ENCODE data around the gene TRIM68.

TRIM68 gene

DNA sequence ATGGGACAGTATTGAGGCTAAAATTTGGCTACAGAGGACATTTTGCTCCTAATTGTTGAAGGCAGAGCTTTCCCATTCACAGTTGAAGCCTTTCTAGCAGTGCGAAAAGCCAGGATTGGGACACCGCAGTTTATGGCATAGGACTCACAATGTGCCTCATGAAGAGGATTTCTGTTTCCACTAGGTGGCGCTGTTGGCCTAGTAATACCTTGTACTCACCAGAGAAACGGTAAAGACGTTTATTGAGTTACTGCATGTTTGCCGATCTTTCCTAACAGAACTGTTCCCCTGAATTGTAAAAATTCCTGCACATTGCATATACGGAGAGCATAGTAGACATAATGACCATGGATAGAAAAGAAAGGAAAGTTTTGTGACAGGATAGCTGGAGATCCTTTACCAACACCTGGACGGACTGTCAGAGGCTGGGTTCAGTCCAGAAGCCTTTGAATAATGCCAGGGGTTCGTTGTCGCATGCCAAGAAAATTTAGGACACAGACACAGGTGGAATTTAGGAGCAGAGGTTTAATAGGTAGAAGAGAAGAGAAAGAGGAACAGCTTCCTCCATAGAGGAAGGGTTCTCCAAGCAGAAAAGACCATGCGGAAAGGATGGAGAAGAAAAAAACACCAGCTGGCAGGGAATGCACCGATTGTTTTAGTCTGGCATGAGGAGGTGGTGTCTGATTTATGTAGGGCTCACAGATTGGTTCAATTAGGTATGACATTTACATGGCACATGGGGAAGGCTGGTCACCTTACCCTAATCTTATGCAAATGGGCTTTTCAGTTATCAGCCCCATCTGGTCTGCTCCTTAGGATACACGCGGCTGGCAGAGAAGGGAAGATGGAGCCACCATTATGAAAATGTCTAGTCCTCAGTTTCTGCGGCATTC lies 18.4 kb upstream of the TRIM68 start:
- DNase-seq (peak; percentile 32 to 42 (median 41)), ATAC-seq (replicated peaks) (no peak)
- Mint-ChIP-seq H3K27me3 (peaks cover 49 to 51% of the 10 kb centered on the region in 2 donors), H3K36me3 (ENCODE audit: insufficient read depth) (peaks cover 2% of the 10 kb centered on the region), H3K27ac (no peak overlapping the region), H3K4me3 (no peak overlapping the region), H3K9me3 (peaks cover 5 to 10% of the 10 kb centered on the region in 2 donors), H3K4me1 (ENCODE audit: low read depth in 2 of 2) (no peaks in the 10 kb centered on the region)

DNA sequence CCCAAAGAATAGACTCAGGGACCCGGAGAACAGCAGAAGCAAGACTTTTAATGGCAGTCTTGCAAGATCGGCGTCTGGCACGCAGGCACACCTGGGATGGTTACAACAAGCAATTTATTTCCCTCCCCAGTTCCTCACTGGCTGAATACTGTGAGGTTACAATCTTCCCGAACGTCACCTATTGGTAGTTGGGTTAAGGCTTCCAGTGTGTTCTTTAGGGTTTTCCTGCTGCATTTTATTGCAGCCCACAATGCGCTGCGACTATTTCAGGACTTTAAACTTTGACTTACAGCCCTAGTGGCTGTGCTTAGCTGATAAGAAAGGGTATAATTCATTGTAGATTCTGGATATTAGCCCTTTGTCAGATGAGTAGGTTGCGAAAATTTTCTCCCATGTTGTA lies 11.5 kb upstream of the TRIM68 start:
- no peak overlapping the region for H3K4me3 Mint-ChIP-seq
- no peak for ATAC-seq (replicated peaks)

GRCh38 chr11:4615856-4616444 lies 7.9 kb upstream of the TRIM68 start:
- no peak overlapping the region for H3K27ac Mint-ChIP-seq
- DNase-seq (no peak), ATAC-seq (replicated peaks) (no peak)
- no peaks in the 10 kb centered on the region for H3K36me3 Mint-ChIP-seq (ENCODE audit: insufficient read depth)
- peaks cover 20 to 32% of the 10 kb centered on the region in 2 donors for H3K27me3 Mint-ChIP-seq
- no peaks in the 10 kb centered on the region for H3K9me3 Mint-ChIP-seq
- no peak overlapping the region for H3K4me3 Mint-ChIP-seq
- no peaks in the 10 kb centered on the region for H3K4me1 Mint-ChIP-seq (ENCODE audit: low read depth in 2 of 2)

More for the DNA sequence above, 11.5 kb upstream of the TRIM68 start:
- H3K36me3 Mint-ChIP-seq (ENCODE audit: insufficient read depth) = no peaks in the 10 kb centered on the region
- H3K27ac Mint-ChIP-seq = no peak overlapping the region
- DNase-seq = no peak
- no peaks in the 10 kb centered on the region for H3K9me3 Mint-ChIP-seq
- peaks cover 20 to 32% of the 10 kb centered on the region in 2 donors for H3K27me3 Mint-ChIP-seq
- H3K4me1 Mint-ChIP-seq (ENCODE audit: low read depth in 2 of 2) = no peaks in the 10 kb centered on the region

GRCh38 chr11:4611986-4612385 lies 4.0 kb upstream of the TRIM68 start:
- H3K27me3 Mint-ChIP-seq = peaks cover 6 to 18% of the 10 kb centered on the region in 2 donors
- H3K36me3 Mint-ChIP-seq (ENCODE audit: insufficient read depth) = peaks cover 17% of the 10 kb centered on the region
- ATAC-seq (replicated peaks) = no peak

GRCh38 chr11:4610258-4610935 lies 2.4 kb upstream of the TRIM68 start:
- no peaks in the 10 kb centered on the region for H3K9me3 Mint-ChIP-seq
- H3K27me3 Mint-ChIP-seq = peaks cover 0 to 4% of the 10 kb centered on the region in 2 donors
- peak in 2 of 3 experiments; percentile 8 to 22 for DNase-seq
- peaks cover 17% of the 10 kb centered on the region for H3K36me3 Mint-ChIP-seq (ENCODE audit: insufficient read depth)
- no peak for ATAC-seq (replicated peaks)
- peaks cover 28 to 44% of the 10 kb centered on the region in 2 donors for H3K4me1 Mint-ChIP-seq (ENCODE audit: low read depth in 2 of 2)
- peak overlapping the region; percentile 97 for H3K27ac Mint-ChIP-seq
- peak overlapping the region; percentile 95 to 96 for H3K4me3 Mint-ChIP-seq

More at GRCh38 chr11:4611986-4612385, 4.0 kb upstream of the TRIM68 start:
- Mint-ChIP-seq H3K4me3 (no peak overlapping the region), H3K27ac (no peak overlapping the region), H3K4me1 (ENCODE audit: low read depth in 2 of 2) (peaks cover 26 to 32% of the 10 kb centered on the region in 2 donors), H3K9me3 (no peaks in the 10 kb centered on the region)
- no peak for DNase-seq

GRCh38 chr11:4607096-4607495 lies 935 bp downstream of the TRIM68 start:
- Mint-ChIP-seq H3K36me3 (ENCODE audit: insufficient read depth) (peaks cover 26% of the 10 kb centered on the region), H3K4me3 (peak overlapping the region; percentile 95 to 96), H3K4me1 (ENCODE audit: low read depth in 2 of 2) (peaks cover 31 to 57% of the 10 kb centered on the region in 2 donors), H3K27ac (peak overlapping the region; percentile 97), H3K27me3 (no peaks in the 10 kb centered on the region), H3K9me3 (no peaks in the 10 kb centered on the region)
- no peak for ATAC-seq (replicated peaks)
- no peak for DNase-seq

DNA sequence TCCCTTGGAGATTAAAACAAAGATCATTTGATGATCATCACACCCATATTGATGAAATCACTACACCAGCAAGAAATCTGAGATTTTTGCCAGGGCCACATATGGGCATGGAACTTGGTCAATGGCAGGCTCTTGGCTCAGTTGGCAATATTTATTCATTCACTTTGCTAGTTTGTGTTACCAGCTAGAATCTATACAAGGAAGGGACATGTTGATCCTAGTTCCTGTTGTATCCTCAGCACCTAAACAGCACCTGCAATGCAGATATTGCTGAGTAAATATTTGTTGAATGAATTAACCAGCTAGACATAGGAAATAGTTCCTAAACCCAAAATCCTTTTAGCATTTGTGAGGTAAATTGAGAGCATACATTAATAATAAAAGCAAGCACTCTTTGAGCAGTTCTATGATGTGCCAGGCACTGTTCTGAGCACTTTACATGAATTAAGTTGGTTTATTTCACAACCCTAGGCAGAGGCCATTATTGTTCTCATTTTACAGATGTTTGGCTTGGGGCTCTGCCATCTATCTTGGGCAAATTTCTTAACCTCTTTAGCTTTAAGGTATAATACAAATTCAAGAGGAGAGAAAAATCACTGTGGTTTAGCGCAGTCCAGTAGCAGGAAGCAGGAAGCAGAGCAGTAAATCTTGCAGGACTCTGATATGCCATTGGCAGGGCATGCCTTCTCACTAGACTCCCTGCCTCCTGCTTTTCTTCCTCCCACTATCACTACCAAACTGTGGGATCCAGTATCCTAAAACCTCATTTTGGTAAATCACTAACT lies 1.6 kb downstream of the TRIM68 start:
- Mint-ChIP-seq H3K4me3 (peak overlapping the region; percentile 95 to 96), H3K4me1 (ENCODE audit: low read depth in 2 of 2) (peaks cover 31 to 57% of the 10 kb centered on the region in 2 donors), H3K9me3 (no peaks in the 10 kb centered on the region), H3K36me3 (ENCODE audit: insufficient read depth) (peaks cover 30% of the 10 kb centered on the region), H3K27ac (peak overlapping the region; percentile 97), H3K27me3 (no peaks in the 10 kb centered on the region)
- no peak for DNase-seq
- ATAC-seq (replicated peaks) = no peak

DNA sequence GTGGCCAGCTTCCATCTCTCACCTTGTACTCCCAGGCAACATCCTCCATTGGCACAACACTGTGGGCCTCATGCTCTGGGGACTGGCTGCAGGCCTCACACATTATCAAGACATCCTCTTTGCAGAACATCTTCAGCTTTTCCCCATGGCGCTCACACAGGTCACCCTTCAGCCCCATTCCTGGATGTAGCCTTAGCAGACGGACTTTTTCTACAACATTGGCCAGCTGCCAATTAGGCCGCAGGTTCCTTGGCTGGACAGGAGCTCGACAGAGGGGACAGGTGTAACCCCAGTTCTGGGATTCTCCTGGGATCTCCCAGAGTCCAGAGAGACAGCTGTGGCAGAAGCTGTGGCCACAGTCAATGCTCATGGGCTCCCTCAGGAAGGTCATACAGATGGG lies 3.0 kb downstream of the TRIM68 start:
- H3K4me1 Mint-ChIP-seq (ENCODE audit: low read depth in 2 of 2) = peaks cover 26 to 50% of the 10 kb centered on the region in 2 donors
- no peak for ATAC-seq (replicated peaks)

DNA sequence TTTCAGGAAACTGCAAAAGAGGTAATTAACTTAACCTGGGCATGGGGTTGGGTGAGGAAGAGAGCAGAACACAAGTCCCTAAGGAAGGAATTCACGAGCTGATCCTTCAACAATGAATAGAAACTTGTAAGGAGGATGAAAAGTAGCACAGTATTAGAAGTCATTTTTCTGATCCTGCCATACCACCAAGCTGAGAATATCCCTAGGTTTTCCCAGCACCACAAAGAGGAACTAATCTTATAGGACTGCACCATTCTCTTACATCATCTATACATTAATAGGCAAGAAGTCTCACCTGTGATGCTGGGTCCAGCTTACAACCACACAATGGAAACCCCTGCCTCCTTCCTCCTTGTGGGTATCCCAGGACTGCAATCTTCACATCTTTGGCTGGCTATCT lies 14.3 kb downstream of the TRIM68 start, which contains the start of gene OR52I1:
TSS of gene OR52I1 (plus strand) at position 301 of the 400 bp plus-strand sequence. CDS start at position 301, 0 bp downstream.
- Mint-ChIP-seq H3K4me1 (ENCODE audit: low read depth in 2 of 2) (peaks cover 0 to 3% of the 10 kb centered on the region in 2 donors), H3K27me3 (peaks cover 0 to 3% of the 10 kb centered on the region in 2 donors), H3K27ac (no peak within 1 kb of the TSS), H3K4me3 (no peak within 1 kb of the TSS), H3K9me3 (no peaks in the 10 kb centered on the region), H3K36me3 (ENCODE audit: insufficient read depth) (peaks cover 4% of the 10 kb centered on the region)
- no peak for DNase-seq
- ATAC-seq (replicated peaks) = no peak

More for the DNA sequence above, 3.0 kb downstream of the TRIM68 start:
- no peak for DNase-seq
- Mint-ChIP-seq H3K36me3 (ENCODE audit: insufficient read depth) (peaks cover 34% of the 10 kb centered on the region), H3K4me3 (no peak overlapping the region), H3K9me3 (no peaks in the 10 kb centered on the region), H3K27ac (no peak overlapping the region), H3K27me3 (no peaks in the 10 kb centered on the region)

- DNase-seq (no peak), ATAC-seq (replicated peaks) (no peak)
- no peaks in the 10 kb centered on the region for H3K4me1 Mint-ChIP-seq (ENCODE audit: low read depth in 2 of 2)
- no peak overlapping the region for H3K27ac Mint-ChIP-seq
- H3K36me3 Mint-ChIP-seq (ENCODE audit: insufficient read depth) = no peaks in the 10 kb centered on the region
- peaks cover 14 to 27% of the 10 kb centered on the region in 2 donors for H3K27me3 Mint-ChIP-seq
- H3K4me3 Mint-ChIP-seq = no peak overlapping the region
- H3K9me3 Mint-ChIP-seq = no peaks in the 10 kb centered on the region
Measured at GRCh38 chr11:4589017-4589416, 19.0 kb downstream of the TRIM68 start.

DNA sequence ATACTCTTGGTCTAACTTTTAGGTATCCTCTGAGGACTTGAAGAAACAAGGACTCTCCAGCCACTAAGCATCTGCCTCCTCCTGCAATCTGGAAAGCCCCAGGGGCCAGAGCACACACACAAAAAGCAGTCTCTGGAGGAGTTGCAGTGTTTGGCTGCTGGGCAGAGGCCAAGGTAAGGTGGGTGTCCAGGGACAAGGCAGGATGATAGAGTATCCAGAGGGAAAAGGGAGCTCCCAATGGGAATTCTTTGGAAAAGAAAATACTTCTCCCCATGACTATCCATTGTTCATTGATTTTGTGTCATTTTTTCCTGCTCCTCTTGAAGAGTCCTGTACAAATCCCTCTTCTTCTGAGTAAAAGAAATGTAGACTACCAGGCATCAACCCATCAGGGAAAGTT lies 26.6 kb downstream of the TRIM68 start, which contains the start of gene OR52I2:
TSS of gene OR52I2 (plus strand) at position 301 of the 400 bp plus-strand sequence.
- H3K36me3 Mint-ChIP-seq (ENCODE audit: insufficient read depth) = no peaks in the 10 kb centered on the region
- no peaks in the 10 kb centered on the region for H3K9me3 Mint-ChIP-seq
- H3K4me1 Mint-ChIP-seq (ENCODE audit: low read depth in 2 of 2) = no peaks in the 10 kb centered on the region
- H3K4me3 Mint-ChIP-seq = no peak within 1 kb of the TSS
- H3K27me3 Mint-ChIP-seq = peaks cover 65 to 76% of the 10 kb centered on the region in 2 donors
- H3K27ac Mint-ChIP-seq = no peak within 1 kb of the TSS
- DNase-seq (no peak), ATAC-seq (replicated peaks) (no peak)

DNA sequence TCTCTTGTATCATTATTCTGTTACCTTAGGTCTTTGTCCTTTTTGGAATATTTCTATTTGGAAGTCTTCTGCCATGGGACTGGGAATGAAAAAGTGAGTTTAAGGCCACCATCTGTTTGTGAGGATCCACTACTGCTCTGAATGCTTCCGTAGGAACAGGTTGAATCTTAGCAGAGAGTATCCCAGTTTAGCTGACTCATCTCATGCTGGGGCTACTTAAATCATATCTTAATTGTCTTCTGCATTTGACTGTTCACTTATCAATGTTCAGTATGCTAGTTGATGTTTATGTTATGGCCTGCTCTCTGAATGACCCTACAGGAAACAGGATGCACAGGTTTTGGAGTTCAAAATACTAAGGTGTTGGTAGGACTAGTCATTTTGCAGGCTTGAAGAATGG lies 27.9 kb downstream of the TRIM68 start:
- no peaks in the 10 kb centered on the region for H3K9me3 Mint-ChIP-seq
- no peak overlapping the region for H3K4me3 Mint-ChIP-seq
- DNase-seq (no peak), ATAC-seq (replicated peaks) (no peak)
- no peak overlapping the region for H3K27ac Mint-ChIP-seq
- H3K36me3 Mint-ChIP-seq (ENCODE audit: insufficient read depth) = no peaks in the 10 kb centered on the region
- H3K4me1 Mint-ChIP-seq (ENCODE audit: low read depth in 2 of 2) = no peaks in the 10 kb centered on the region
- H3K27me3 Mint-ChIP-seq = peaks cover 72 to 88% of the 10 kb centered on the region in 2 donors

DNA sequence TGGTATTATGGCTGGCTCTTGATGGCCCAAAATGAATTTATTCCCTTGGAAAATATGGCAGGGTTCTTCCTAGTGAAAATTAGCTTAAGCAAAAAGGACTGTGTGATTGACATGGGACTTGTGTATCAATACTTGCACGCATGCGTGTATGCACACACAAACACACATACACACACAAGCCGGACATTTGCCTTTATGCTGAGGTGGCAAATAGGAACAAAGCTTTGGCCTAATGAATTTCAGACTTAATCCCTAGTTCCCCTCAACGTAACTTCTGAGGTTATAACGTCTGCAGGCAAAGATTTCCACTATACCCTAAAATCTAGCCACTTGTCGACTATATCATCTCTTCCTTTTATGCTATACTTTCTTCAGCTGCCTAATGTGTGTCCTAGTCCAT lies 29.4 kb downstream of the TRIM68 start:
- DNase-seq (no peak), ATAC-seq (replicated peaks) (no peak)
- no peaks in the 10 kb centered on the region for H3K4me1 Mint-ChIP-seq (ENCODE audit: low read depth in 2 of 2)
- no peaks in the 10 kb centered on the region for H3K9me3 Mint-ChIP-seq
- no peak overlapping the region for H3K4me3 Mint-ChIP-seq
- H3K36me3 Mint-ChIP-seq (ENCODE audit: insufficient read depth) = no peaks in the 10 kb centered on the region
- H3K27me3 Mint-ChIP-seq = peaks cover 63 to 91% of the 10 kb centered on the region in 2 donors
- H3K27ac Mint-ChIP-seq = no peak overlapping the region

Data from effector memory CD8-positive, alpha-beta T cell (primary cell).